Adrenal gland (tissue), 12 donors: ENCODE data around the gene NCF4. TPM values are rescaled to one million over a fixed set of nuclear protein-coding genes. Genes with fewer than 3 reads are reported as not detected.

Experiments used
- DNase-seq, 7 donors: peaks; one replicate each; pipeline ENCODE4 v3.0.0-alpha.2; 2019 to 2020
- H3K27ac ChIP-seq, 5 donors: fragments of 200-600 bp; sonication (generic) in 4 of 5; 1 replicate in 3 of 5; 2 replicates in 2 of 5; pipeline versions ENCODE4 v1.5.1 to v1.8.0; 2016 to 2020; ENCODE audit warnings: mild to moderate bottlenecking in 1 of 5
- H3K27me3 ChIP-seq: fragments of 200-600 bp; 2 replicates; pipeline ENCODE4 v1.8.0; 2021
- H3K36me3 ChIP-seq, 2 donors: fragments of 200-600 bp; replicated peaks in 1 of 2; 1 replicate in 1 of 2; 2 replicates in 1 of 2; pipeline versions ENCODE4 v1.5.1 to v1.8.0; 2018 to 2022
- H3K4me1 ChIP-seq, 2 donors: fragments of 200-600 bp; replicated peaks in 1 of 2; 1 replicate in 1 of 2; 2 replicates in 1 of 2; pipeline versions ENCODE4 v1.5.1 to v1.8.0; 2018 to 2021
- H3K4me3 ChIP-seq, 4 donors: fragments of 200-600 bp; sonication (generic) in 3 of 4; one replicate each; pipeline ENCODE4 v1.5.1; 2016 to 2018
- H3K9me3 ChIP-seq, 3 donors: fragments of 200-600 bp; sonication (generic) in 1 of 3; replicated peaks in 1 of 3; 1 replicate in 2 of 3; 2 replicates in 1 of 3; pipeline versions ENCODE4 v1.5.1 to v1.8.0; 2016 to 2021
- CTCF ChIP-seq, 6 experiments: fragments of 450-650 bp in 4 of 6; fragments of 200-600 bp in 2 of 6; sonication (generic) in 1 of 6; IDR thresholded peaks; 1 replicate in 5 of 6; 2 replicates in 1 of 6; pipeline versions ENCODE4 v1.5.1 to v1.8.0; 2016 to 2021; ENCODE audit warnings: antibody characterized with exemption in 6 of 6, mild to moderate bottlenecking in 2 of 6, moderate library complexity in 1 of 6
- POLR2A ChIP-seq, 2 donors: fragments of 450-650 bp; IDR thresholded peaks; one replicate each; pipeline ENCODE4 v1.6.1; 2017; ENCODE audit warnings: antibody characterized with exemption in 2 of 2, mild to moderate bottlenecking in 2 of 2, moderate library complexity in 1 of 2
- WGBS, 4 donors: extraction: QIAGEN DNeasy Blood & Tissue Kit in 2 of 4; methylation state at CpG; one replicate each; pipeline versions ENCODE4 v1.1.5 to v1.1.7; 2013 to 2017; 5-methylcytosine and 5-hydroxymethylcytosine counted together
- intact Hi-C, 2 donors: fragments of 100-400 bp; cut with DNase I; formaldehyde crosslinking; loops; one replicate each; pipeline versions ENCODE4 v1.14.1 to v1.15.0; 2022 to 2023
- polyA plus RNA-seq, 3 donors: library from polyadenylated mRNA; stranded (reverse); fragments of 200-250 nt in 2 of 3; fragments of 350-450 nt in 1 of 3; fragmentation: Illumina TruSeq in 1 of 3; extraction: RNeasy Lipid Tissue Mini Kit (QIAGEN cat#74804) in 1 of 3; gene quantifications; one replicate each; pipeline ENCODE4 v1.2.3, GENCODE V29; 2013 to 2014
- total RNA-seq, 9 donors: library from RNA; depleted of rRNA in 4 of 9; stranded (reverse); fragments of >200 nt in 4 of 9; fragments of 120-200 nt in 1 of 9; fragmentation: NEBNext Ultra II Directional in 1 of 9; extraction: Animal tissue kit (Norgen Biotek cat#: 25700) in 1 of 9; gene quantifications; one replicate each; pipeline versions ENCODE4 v1.1.0 to v1.2.4, GENCODE V29; 2013 to 2023
- donor health status: healthy with polysubstance abuse.
- donor health status: Bipolar disorder and iron deficiency.
- donor health status: DM: yes; HTN: yes; CAD: no.
- donor health status: DM: no; HTN: no; CAD: no.
- donor health status: DM: no; HTN: no; CAD: no.
- donor health status: DM: yes; HTN: yes; CAD: no.

The NCF4 gene
- total and polyA plus RNA-seq, 12 donors: 2.0 to 58.1 (median 23.2) TPM

- Histone ChIP-seq H3K36me3 (no peaks in the 10 kb centered on the region), H3K27me3 (peaks cover 41% of the 10 kb centered on the region), H3K9me3 (no peaks in the 10 kb centered on the region), H3K4me3 (no peak overlapping the region), H3K27ac (no peak overlapping the region), H3K4me1 (peaks cover 11 to 15% of the 10 kb centered on the region in 2 donors)
- no peak for DNase-seq
- TF ChIP-seq CTCF (IDR thresholded peaks at IDR 0.05) (no peak), POLR2A (IDR thresholded peaks at IDR 0.05) (no peak)
- 31 to 45% (median 35%) methylated on average over 6 to 8 of the region's 8 CpGs for whole genome bisulfite sequencing, 4 donors
- intact Hi-C loops: no loop called here
Observed at GRCh38 chr22:36815558-36816338, 45.1 kb upstream of the NCF4 start.

- H3K4me3 ChIP-seq: peak overlapping the region in 1 of 4 donors; percentile 30
- H3K4me1 ChIP-seq: peaks cover 11 to 15% of the 10 kb centered on the region in 2 donors
- intact Hi-C loops: no loop called here
- no peak for TF ChIP-seq CTCF (IDR thresholded peaks at IDR 0.05)
- H3K36me3 ChIP-seq: no peaks in the 10 kb centered on the region
- WGBS, 4 donors: 0 to 6% (median 3%) methylated on average over 4 to 12 of the region's 12 CpGs
- H3K27me3 ChIP-seq: peaks cover 41% of the 10 kb centered on the region
- no peak overlapping the region for H3K27ac ChIP-seq
- H3K9me3 ChIP-seq: no peaks in the 10 kb centered on the region
- DNase-seq: no peak
Observed at GRCh38 chr22:36816339-36816635, 44.5 kb upstream of the NCF4 start.

- no peak within 1 kb of the TSS for H3K27ac ChIP-seq
- no peak for TF ChIP-seq CTCF (IDR thresholded peaks at IDR 0.05)
- no peak for TF ChIP-seq POLR2A (IDR thresholded peaks at IDR 0.05)
- no peaks in the 10 kb centered on the region for H3K9me3 ChIP-seq
- peaks cover 11 to 15% of the 10 kb centered on the region in 2 donors for H3K4me1 ChIP-seq
- peak within 1 kb of the TSS in 1 of 4 donors; percentile 30 for H3K4me3 ChIP-seq
- H3K27me3 ChIP-seq: peaks cover 41% of the 10 kb centered on the region
- intact Hi-C loops: no loop called here
- peak in 5 of 7 donors; percentile 12 to 37 (median 29) for DNase-seq
- no peaks in the 10 kb centered on the region for H3K36me3 ChIP-seq
- 0 to 2% (median 1%) methylated on average over 14 to 75 of the region's 75 CpGs for WGBS, 4 donors
Observed at GRCh38 chr22:36816636-36817524, 43.9 kb upstream of the NCF4 start, which contains the start of gene PVALB. Gene PVALB, minus strand, starts transcription at chr22:36817035. Its CDS starts 30 bp downstream, at chr22:36817005.

GRCh38 chr22:36817525-36817848, 43.3 kb upstream of the NCF4 start:
- 40 to 54% (median 48%) methylated on average over 5 of the region's 5 CpGs for WGBS, 4 donors
- no peak for DNase-seq
- H3K4me1 ChIP-seq: peaks cover 11 to 15% of the 10 kb centered on the region in 2 donors
- no peaks in the 10 kb centered on the region for H3K36me3 ChIP-seq
- intact Hi-C loops: no loop called here
- TF ChIP-seq CTCF (IDR thresholded peaks at IDR 0.05): no peak
- TF ChIP-seq POLR2A (IDR thresholded peaks at IDR 0.05): no peak
- peaks cover 42% of the 10 kb centered on the region for H3K27me3 ChIP-seq
- H3K27ac ChIP-seq: no peak overlapping the region
- H3K9me3 ChIP-seq: no peaks in the 10 kb centered on the region
- H3K4me3 ChIP-seq: no peak overlapping the region
